Measurements from ENCODE around the gene LGI4.

The LGI4 gene

DNA sequence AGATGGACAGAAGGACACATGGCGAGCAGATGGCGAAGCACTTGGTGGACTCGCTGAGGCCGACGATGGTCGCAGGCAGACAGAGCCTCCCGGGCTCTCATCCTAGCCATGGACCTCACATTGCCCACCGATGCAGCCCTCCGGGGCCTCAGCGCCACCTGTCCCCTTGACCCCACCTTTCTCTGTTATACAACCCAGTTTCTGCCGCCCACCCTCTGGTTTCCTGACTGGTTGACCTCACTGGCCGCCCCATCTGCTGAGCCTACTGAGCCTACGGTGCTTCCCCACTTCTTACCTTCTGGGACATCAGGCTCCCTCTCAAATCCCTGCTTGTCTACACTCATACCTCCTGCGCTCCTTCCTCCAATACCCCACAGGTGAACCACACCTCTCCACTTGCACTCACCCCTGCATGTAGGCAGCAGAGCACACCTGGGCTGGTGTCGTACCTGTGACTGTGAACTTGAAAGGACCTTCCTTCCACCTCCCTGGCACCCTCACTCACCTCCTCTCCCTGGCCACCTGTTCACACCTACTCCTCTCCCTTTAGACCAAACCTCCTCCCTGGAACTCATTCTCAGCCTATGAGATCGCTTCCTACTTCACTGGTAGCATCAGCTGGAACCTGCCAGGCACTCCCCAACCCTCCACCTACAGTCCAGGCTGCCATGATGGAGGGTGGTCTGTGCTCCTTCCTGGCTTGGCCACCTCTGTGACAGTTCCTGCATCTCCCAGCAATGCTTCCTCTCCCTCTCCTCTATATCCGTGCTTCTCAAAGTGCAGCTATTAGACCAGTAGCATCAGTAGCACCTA is 57.2 kb downstream of the LGI4 start:
- FAIRE-seq = no peak
- no peak for DNase-seq (ENCODE audit: insufficient read length, low spot score)
- no peak for TF ChIP-seq POLR2A (IDR thresholded peaks at IDR 0.05; ENCODE audit: low read depth, low read length)

DNA sequence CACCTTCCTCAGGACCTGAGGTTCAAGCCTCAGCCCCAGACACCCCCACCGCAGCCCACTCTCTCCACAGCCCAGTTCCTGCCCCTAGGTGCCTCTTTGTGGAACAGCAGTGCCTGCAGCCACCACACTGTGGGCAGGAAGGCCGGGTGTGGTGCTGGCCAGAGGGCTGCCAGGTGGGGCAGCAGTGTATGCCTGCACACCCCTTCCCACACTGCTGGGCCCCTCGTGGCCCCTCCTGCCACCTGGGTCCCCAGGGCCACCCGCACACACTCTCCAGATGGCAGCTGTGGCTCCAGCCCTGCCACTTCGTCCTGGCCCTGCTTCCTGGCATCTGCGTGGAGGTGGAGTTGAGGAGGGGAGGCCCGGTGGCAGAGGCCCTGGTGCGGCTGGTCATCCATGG is 58.2 kb downstream of the LGI4 start:
- FAIRE-seq (no peak), DNase-seq (ENCODE audit: insufficient read length, low spot score) (no peak)
- TF ChIP-seq POLR2A (IDR thresholded peaks at IDR 0.05; ENCODE audit: low read depth, low read length) = no peak

DNA sequence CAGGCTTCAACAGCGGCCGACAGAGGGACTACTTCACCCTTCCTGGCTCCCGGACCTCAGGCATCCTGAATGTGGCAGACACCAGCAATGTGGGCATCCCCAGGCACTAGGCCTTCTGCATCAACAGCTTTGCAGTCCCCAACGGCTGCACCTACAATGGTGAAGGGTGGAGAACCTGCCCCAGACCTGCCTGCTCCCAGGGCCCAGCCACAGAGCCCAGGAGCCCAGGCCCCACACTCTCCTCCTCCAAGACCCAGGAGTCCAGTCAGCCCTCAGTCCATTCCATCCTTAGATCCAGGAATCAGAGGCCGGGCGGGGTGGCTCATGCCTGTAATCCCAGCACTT is 58.9 kb downstream of the LGI4 start:
- FAIRE-seq (no peak), DNase-seq (ENCODE audit: insufficient read length, low spot score) (no peak)
- no peak for TF ChIP-seq POLR2A (IDR thresholded peaks at IDR 0.05; ENCODE audit: low read depth, low read length)

DNA sequence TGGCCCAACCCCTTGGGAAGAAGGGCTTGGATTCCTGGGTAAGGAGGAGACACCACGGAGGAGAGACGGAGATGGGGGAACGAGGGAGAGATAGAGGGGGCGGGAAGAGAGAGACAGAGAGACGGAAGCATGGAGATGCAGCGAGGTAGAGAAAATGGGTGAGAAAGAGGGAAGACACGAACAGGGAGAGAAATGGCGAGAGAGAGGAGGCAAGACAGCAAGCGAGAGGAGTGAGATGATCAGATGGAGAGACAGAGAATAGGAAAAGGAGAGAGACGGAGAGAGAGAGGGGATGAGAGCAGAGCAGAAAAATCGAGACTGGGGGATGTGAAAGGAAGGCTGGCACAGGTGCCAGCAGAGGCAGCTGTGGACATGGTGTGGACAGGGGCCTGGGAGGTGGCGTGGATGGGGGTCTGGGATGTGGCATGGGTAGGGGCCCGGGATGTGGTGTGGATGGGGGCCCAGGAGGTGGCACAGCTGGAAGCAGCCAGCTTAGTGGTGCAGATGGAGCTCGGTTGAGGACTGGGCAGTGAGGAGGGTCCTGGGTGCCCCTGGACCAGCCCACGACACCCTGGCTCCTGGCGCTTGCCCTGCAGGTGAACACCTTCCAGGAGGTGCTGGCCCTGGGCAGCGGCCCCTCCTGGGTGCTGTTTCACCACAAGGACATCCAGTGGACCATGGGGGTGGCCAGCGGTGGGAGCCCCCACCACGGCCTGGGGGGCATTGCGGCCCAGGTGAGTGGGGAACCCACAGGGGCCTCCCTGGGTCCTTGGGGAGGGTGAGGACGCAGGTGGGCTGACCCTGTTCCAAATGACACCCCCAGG is 59.4 kb downstream of the LGI4 start:
- TF ChIP-seq POLR2A (IDR thresholded peaks at IDR 0.05; ENCODE audit: low read depth, low read length) = no peak
- FAIRE-seq (no peak), DNase-seq (ENCODE audit: insufficient read length, low spot score) (no peak)

Data from H54 (cell line).